Heart left ventricle (tissue), 16 donors: ENCODE measurements around the gene SLC35F3. TPM values are rescaled to one million over a fixed set of nuclear protein-coding genes. Genes with fewer than 3 reads are reported as not detected.

Experiments
- ATAC-seq, 4 donors: fragments of 200-7000 bp; cut with Tn5 transposase; one replicate each; pipeline ENCODE4 v1.9.1; 2020 to 2022; ENCODE audit warnings: moderate library complexity in 4 of 4, mild to moderate bottlenecking in 3 of 4, moderate number of reproducible peaks in 1 of 4
- DNase-seq, 5 donors: peaks; one replicate each; pipeline ENCODE4 v3.0.0-alpha.2; 2020
- H3K27ac ChIP-seq, 12 donors: fragments of 200-600 bp; sonication (generic) in 4 of 12; one replicate each; pipeline versions ENCODE4 v1.5.0 to v1.8.0; 2016 to 2022; ENCODE audit warnings: mild to moderate bottlenecking in 2 of 12
- H3K27me3 ChIP-seq, 9 donors: fragments of 200-600 bp; sonication (generic) in 2 of 9; one replicate each; pipeline versions ENCODE4 v1.5.1 to v1.8.0; 2016 to 2022; ENCODE audit warnings: mild to moderate bottlenecking in 3 of 9
- H3K36me3 ChIP-seq, 9 donors: fragments of 200-600 bp; sonication (generic) in 2 of 9; one replicate each; pipeline versions ENCODE4 v1.5.0 to v1.8.0; 2018 to 2022; ENCODE audit warnings: mild to moderate bottlenecking in 2 of 9
- H3K4me1 ChIP-seq, 12 donors: fragments of 200-600 bp; sonication (generic) in 4 of 12; one replicate each; pipeline versions ENCODE4 v1.5.0 to v1.8.0; 2016 to 2022; ENCODE audit warnings: mild to moderate bottlenecking in 3 of 12
- H3K4me3 ChIP-seq, 12 donors: fragments of 200-600 bp; sonication (generic) in 4 of 12; one replicate each; pipeline versions ENCODE4 v1.5.0 to v1.8.0; 2017 to 2022; ENCODE audit warnings: mild to moderate bottlenecking in 9 of 12, moderate library complexity in 4 of 12
- H3K9me3 ChIP-seq, 12 donors: fragments of 200-600 bp; sonication (generic) in 4 of 12; one replicate each; pipeline versions ENCODE4 v1.5.0 to v1.8.0; 2016 to 2022; ENCODE audit warnings: mild to moderate bottlenecking in 1 of 12
- CTCF ChIP-seq, 12 donors: fragments of 200-600 bp; sonication (generic) in 4 of 12; IDR thresholded peaks; one replicate each; pipeline versions ENCODE4 v1.5.0 to v1.8.0; 2018 to 2022; ENCODE audit warnings: antibody characterized with exemption in 12 of 12, mild to moderate bottlenecking in 5 of 12
- POLR2A ChIP-seq, 2 donors: fragments of 450-650 bp; IDR thresholded peaks; one replicate each; pipeline ENCODE4 v1.6.1; 2017; ENCODE audit warnings: antibody characterized with exemption in 2 of 2, mild to moderate bottlenecking in 2 of 2, moderate library complexity in 2 of 2
- WGBS, 4 donors: extraction: QIAGEN DNeasy Blood & Tissue Kit in 2 of 4; methylation state at CpG; one replicate each; pipeline versions ENCODE4 v1.1.5 to v1.1.7; 2013 to 2018; 5-methylcytosine and 5-hydroxymethylcytosine counted together
- intact Hi-C, 10 donors: fragments of 100-400 bp; cut with DNase I; formaldehyde crosslinking; loops; one replicate each; pipeline versions ENCODE4 v1.11.1 to v1.14.2; 2022
- polyA plus RNA-seq, 2 donors: library from polyadenylated mRNA; stranded (reverse); fragments of 200-250 nt; gene quantifications; one replicate each; pipeline ENCODE4 v1.2.3, GENCODE V29; 2013
- total RNA-seq, 9 donors: library from RNA; depleted of rRNA in 2 of 9; stranded (reverse); fragments of >200 nt in 2 of 9; fragmentation: NEBNext Ultra II Directional in 3 of 9; extraction: Animal tissue kit (Norgen Biotek cat#: 25700) in 3 of 9; gene quantifications; one replicate each; pipeline versions ENCODE4 v1.1.0 to v1.2.4, GENCODE V29; 2016 to 2023
- donor health status: ischemic (EF 13 %, LVEDD 7.1; RV severe dilation, severe dysfunction).
- donor health status: healthy with polysubstance abuse.
- donor health status: DM: no; HTN: yes; CAD: no.
- donor health status: DM: no; HTN: no; CAD: no.
- donor health status: ischemic (EF 25% LVEDD 6.9; RV normal size, moderate dysfunction).
- donor health status: ischemic (EF 25% LVEDD 5.7; RV mildly dilated, moderate dysfunction).
- donor health status: healthy.
- donor health status: DM: yes; HTN: yes; CAD: no.
- donor health status: ischemic (EF 35%, LVEDD 5.7; RV mildly dilated, moderate dysfunction).
- donor health status: nonischemic (EF 11% LVEDD 7.7; RV severe dilation, severe dysfunction).
- donor health status: DM: yes; HTN: yes; CAD: no.
- donor health status: PGD.
- donor health status: ischemic (EF 29% LVEDD 5.4; RV normal size, mild dysfunction).
- donor health status: nonischemic (EF 23%, LVEDD 6.1; RV moderate dilation, normal function).

SLC35F3 gene
- total and polyA plus RNA-seq, 11 donors = 0.03 to 0.11 (median 0.11) TPM; not detected in 8

GRCh38 chr1:234067581-234068337 lies 163.3 kb downstream of the SLC35F3 start:
- 67 to 78% (median 73%) methylated on average over 8 of the region's 8 CpGs for WGBS, 4 donors
- no peaks in the 10 kb centered on the region for H3K9me3 ChIP-seq
- no peak for DNase-seq
- no peaks in the 10 kb centered on the region for H3K36me3 ChIP-seq
- TF ChIP-seq CTCF (IDR thresholded peaks at IDR 0.05) (no peak), POLR2A (IDR thresholded peaks at IDR 0.05) (no peak)
- no peaks in the 10 kb centered on the region for H3K4me1 ChIP-seq
- peaks cover 0 to 3% (median 0%) of the 10 kb centered on the region in 9 donors for H3K27me3 ChIP-seq
- H3K27ac ChIP-seq = no peak overlapping the region
- no peak overlapping the region for H3K4me3 ChIP-seq
- no peak for ATAC-seq
- intact Hi-C loops = loop anchor here (2.0 to 10.0 kb wide), 10 partner anchors 550 to 765 kb away; no protein-coding TSS in a partner anchor

GRCh38 chr1:234069760-234070159 lies 165.3 kb downstream of the SLC35F3 start:
- Histone ChIP-seq H3K27ac (no peak overlapping the region), H3K27me3 (peaks cover 0 to 3% (median 0%) of the 10 kb centered on the region in 9 donors), H3K4me1 (no peaks in the 10 kb centered on the region), H3K4me3 (no peak overlapping the region), H3K36me3 (no peaks in the 10 kb centered on the region), H3K9me3 (no peaks in the 10 kb centered on the region)
- intact Hi-C loops = loop anchor here (5.0 to 10.0 kb wide), 8 partner anchors 552 to 767 kb away; no protein-coding TSS in a partner anchor
- DNase-seq (no peak), ATAC-seq (no peak)
- TF ChIP-seq CTCF (IDR thresholded peaks at IDR 0.05) (no peak), POLR2A (IDR thresholded peaks at IDR 0.05) (no peak)
- 63 to 81% (median 72%) methylated on average over 3 of the region's 3 CpGs for WGBS, 4 donors

- Histone ChIP-seq H3K27me3 (no peaks in the 10 kb centered on the region), H3K36me3 (no peaks in the 10 kb centered on the region), H3K4me3 (no peak overlapping the region), H3K9me3 (no peaks in the 10 kb centered on the region), H3K27ac (no peak overlapping the region), H3K4me1 (no peaks in the 10 kb centered on the region)
- 76 to 89% (median 85%) methylated on average over 3 of the region's 3 CpGs for WGBS, 4 donors
- TF ChIP-seq CTCF (IDR thresholded peaks at IDR 0.05) (no peak), POLR2A (IDR thresholded peaks at IDR 0.05) (no peak)
- ATAC-seq (no peak), DNase-seq (no peak)
- intact Hi-C loops = no loop called here
These were observed 168.3 kb downstream of the SLC35F3 start for GRCh38 chr1:234072793-234073192.

- DNase-seq (no peak), ATAC-seq (no peak)
- Histone ChIP-seq H3K9me3 (no peaks in the 10 kb centered on the region), H3K4me3 (no peak overlapping the region), H3K27me3 (no peaks in the 10 kb centered on the region), H3K4me1 (no peaks in the 10 kb centered on the region), H3K27ac (no peak overlapping the region), H3K36me3 (no peaks in the 10 kb centered on the region)
- WGBS, 4 donors = 87 to 98% (median 98%) methylated on average over 1 of the region's 1 CpG
- intact Hi-C loops = no loop called here
- TF ChIP-seq CTCF (IDR thresholded peaks at IDR 0.05) = no peak
- TF ChIP-seq POLR2A (IDR thresholded peaks at IDR 0.05) = no peak
These were observed 173.7 kb downstream of the SLC35F3 start for GRCh38 chr1:234078143-234078542.
